Stimulated activated naive CD8-positive, alpha-beta T cell treated with anti-CD3 and anti-CD28 coated beads, Interleukin-15, Interleukin-2, amounts not matched to agents 100 ng/mL and 50 ng/mL, for 24 hours (primary cell): Measurements from ENCODE around the gene SUCLG2.

ENCODE experiments used
- H3K27ac Mint-ChIP-seq: one replicate; pipeline ENCODE4 v1.8.0; 2021; ENCODE audit warnings: mild to moderate bottlenecking, mixed read lengths
- H3K27me3 Mint-ChIP-seq: one replicate; pipeline ENCODE4 v1.8.0; 2021; ENCODE audit warnings: mixed read lengths
- H3K36me3 Mint-ChIP-seq: one replicate; pipeline ENCODE4 v1.8.0; 2021; ENCODE audit warnings: low read depth, mixed read lengths
- H3K4me1 Mint-ChIP-seq: one replicate; pipeline ENCODE4 v1.8.0; 2021; ENCODE audit warnings: low read depth, mixed read lengths
- H3K4me3 Mint-ChIP-seq: one replicate; pipeline ENCODE4 v1.8.0; 2021; ENCODE audit warnings: mild to moderate bottlenecking, mixed read lengths
- H3K9me3 Mint-ChIP-seq: one replicate; pipeline ENCODE4 v1.8.0; 2021; ENCODE audit warnings: mixed read lengths

Gene SUCLG2

GRCh38 chr3:67384760-67385397 lies 269.5 kb downstream of the SUCLG2 start:
- H3K9me3 Mint-ChIP-seq: peaks cover 16% of the 10 kb centered on the region

GRCh38 chr3:67384016-67384415 lies 270.4 kb downstream of the SUCLG2 start:
- peaks cover 48% of the 10 kb centered on the region for H3K36me3 Mint-ChIP-seq
- no peak overlapping the region for H3K27ac Mint-ChIP-seq
- no peak overlapping the region for H3K4me3 Mint-ChIP-seq
- H3K9me3 Mint-ChIP-seq: peaks cover 14% of the 10 kb centered on the region
- no peaks in the 10 kb centered on the region for H3K27me3 Mint-ChIP-seq
- peaks cover 29% of the 10 kb centered on the region for H3K4me1 Mint-ChIP-seq

More at GRCh38 chr3:67384760-67385397, 269.5 kb downstream of the SUCLG2 start:
- Mint-ChIP-seq H3K4me3 (no peak overlapping the region), H3K27ac (peak overlapping the region; percentile 36), H3K27me3 (no peaks in the 10 kb centered on the region), H3K36me3 (peaks cover 49% of the 10 kb centered on the region), H3K4me1 (peaks cover 37% of the 10 kb centered on the region)

GRCh38 chr3:67383379-67383778 lies 271.0 kb downstream of the SUCLG2 start:
- Mint-ChIP-seq H3K9me3 (peaks cover 9% of the 10 kb centered on the region), H3K36me3 (peaks cover 46% of the 10 kb centered on the region), H3K4me3 (no peak overlapping the region), H3K27me3 (no peaks in the 10 kb centered on the region), H3K27ac (no peak overlapping the region), H3K4me1 (peaks cover 22% of the 10 kb centered on the region)

DNA sequence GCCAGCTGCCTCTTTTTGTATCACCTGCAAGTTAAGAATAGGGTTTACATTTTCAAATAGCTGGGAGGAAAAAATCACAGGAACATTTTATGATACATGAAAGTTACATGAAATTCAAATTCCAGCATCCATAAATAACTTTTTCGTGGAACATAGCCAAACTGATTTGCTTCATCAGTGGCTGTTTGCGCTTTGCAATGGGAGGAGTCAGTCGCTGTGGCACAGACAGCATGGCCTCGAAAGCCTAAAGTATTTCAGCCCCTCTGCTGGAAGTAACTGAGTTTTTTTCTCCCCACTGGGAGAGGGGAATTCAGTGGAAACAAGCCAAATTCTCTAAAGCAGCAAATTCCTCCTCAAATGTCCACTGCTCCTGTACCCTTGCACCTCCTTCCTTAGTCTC lies 271.9 kb downstream of the SUCLG2 start:
- no peaks in the 10 kb centered on the region for H3K27me3 Mint-ChIP-seq
- no peak overlapping the region for H3K27ac Mint-ChIP-seq
- peaks cover 46% of the 10 kb centered on the region for H3K36me3 Mint-ChIP-seq
- peaks cover 9% of the 10 kb centered on the region for H3K9me3 Mint-ChIP-seq
- H3K4me3 Mint-ChIP-seq: no peak overlapping the region
- H3K4me1 Mint-ChIP-seq: peaks cover 20% of the 10 kb centered on the region

DNA sequence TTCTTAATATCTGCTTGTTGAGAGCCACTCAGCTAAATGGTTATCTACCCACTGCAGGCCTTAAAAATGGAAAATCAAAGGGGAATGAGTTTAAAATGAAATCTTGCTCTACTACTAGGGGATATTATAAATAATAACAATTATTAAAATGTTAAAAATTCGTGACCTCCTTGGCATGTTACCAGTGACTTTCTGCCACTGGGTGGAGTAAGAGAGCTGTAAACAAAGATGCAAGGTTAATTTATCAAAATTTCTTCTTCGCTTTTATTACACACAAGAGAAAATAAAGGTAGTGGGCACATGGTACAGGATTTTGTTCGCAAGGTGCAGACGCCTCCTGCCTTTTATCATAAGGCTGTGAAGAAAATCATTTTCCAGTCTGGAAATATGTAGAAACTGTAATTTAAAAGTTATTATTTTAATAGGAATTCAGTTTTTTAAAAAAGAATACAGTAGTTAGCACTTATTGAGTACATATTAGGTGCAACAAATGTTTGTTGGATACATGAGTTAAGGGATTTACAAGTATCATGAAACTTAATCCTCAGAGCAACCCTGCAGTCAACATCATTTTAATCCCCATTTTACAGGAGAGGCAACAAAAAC lies 272.6 kb downstream of the SUCLG2 start:
- Mint-ChIP-seq H3K9me3 (peaks cover 5% of the 10 kb centered on the region), H3K36me3 (peaks cover 44% of the 10 kb centered on the region), H3K27ac (no peak overlapping the region)

DNA sequence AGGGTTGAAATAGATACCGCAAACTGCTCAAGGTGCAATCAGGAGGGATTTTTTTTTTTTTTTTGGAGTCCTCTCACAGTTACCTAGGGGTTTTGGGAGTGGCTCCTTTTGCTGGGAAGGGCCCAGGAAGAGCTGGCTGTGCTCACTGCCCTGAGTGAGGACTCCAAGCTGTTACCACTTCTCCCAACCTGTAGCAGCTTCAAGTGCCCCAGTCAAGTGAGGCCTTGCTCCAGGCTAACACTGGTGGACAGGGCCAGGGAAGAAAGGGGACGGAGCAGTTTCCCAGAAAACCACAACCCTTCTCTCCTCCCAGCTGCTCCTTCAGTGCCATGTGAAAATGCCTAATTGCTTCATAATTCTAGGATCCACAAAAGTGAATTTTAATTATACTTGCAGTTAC lies 274.3 kb downstream of the SUCLG2 start:
- no peak overlapping the region for H3K4me3 Mint-ChIP-seq
- H3K4me1 Mint-ChIP-seq: peaks cover 12% of the 10 kb centered on the region
- no peaks in the 10 kb centered on the region for H3K9me3 Mint-ChIP-seq
- no peak overlapping the region for H3K27ac Mint-ChIP-seq
- no peaks in the 10 kb centered on the region for H3K27me3 Mint-ChIP-seq
- H3K36me3 Mint-ChIP-seq: peaks cover 44% of the 10 kb centered on the region

More for the DNA sequence above, 272.6 kb downstream of the SUCLG2 start:
- Mint-ChIP-seq H3K4me1 (peaks cover 21% of the 10 kb centered on the region), H3K27me3 (no peaks in the 10 kb centered on the region), H3K4me3 (no peak overlapping the region)

- Mint-ChIP-seq H3K27ac (no peak overlapping the region), H3K27me3 (no peaks in the 10 kb centered on the region), H3K4me3 (no peak overlapping the region), H3K4me1 (peaks cover 5% of the 10 kb centered on the region), H3K36me3 (peaks cover 62% of the 10 kb centered on the region), H3K9me3 (no peaks in the 10 kb centered on the region)
Observed at GRCh38 chr3:67377299-67377698, 277.1 kb downstream of the SUCLG2 start.

GRCh38 chr3:67376416-67376815 lies 278.0 kb downstream of the SUCLG2 start:
- Mint-ChIP-seq H3K36me3 (peaks cover 66% of the 10 kb centered on the region), H3K27ac (no peak overlapping the region), H3K4me1 (peaks cover 5% of the 10 kb centered on the region), H3K9me3 (peaks cover 4% of the 10 kb centered on the region), H3K27me3 (no peaks in the 10 kb centered on the region), H3K4me3 (no peak overlapping the region)

DNA sequence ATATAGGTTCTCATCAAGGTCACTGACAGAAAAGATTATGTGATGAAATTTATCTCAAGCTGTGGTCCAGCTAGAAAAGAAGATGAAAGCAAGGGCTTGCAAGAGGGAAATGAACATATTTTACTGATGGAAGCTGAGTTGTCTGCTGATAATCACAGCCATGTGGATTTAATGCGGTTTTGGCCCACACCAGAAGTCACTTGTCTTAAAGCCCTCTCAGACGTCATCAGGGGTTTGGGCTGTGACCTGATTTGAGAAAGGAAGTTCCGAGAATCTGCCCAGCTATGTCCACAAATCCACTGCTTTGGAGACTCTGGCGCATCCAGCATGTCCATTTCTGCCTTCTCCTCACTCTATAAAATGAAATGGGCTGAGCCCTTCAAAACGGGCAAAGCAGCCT lies 278.4 kb downstream of the SUCLG2 start:
- peaks cover 5% of the 10 kb centered on the region for H3K4me1 Mint-ChIP-seq
- no peak overlapping the region for H3K4me3 Mint-ChIP-seq
- peaks cover 4% of the 10 kb centered on the region for H3K9me3 Mint-ChIP-seq
- no peaks in the 10 kb centered on the region for H3K27me3 Mint-ChIP-seq
- no peak overlapping the region for H3K27ac Mint-ChIP-seq
- H3K36me3 Mint-ChIP-seq: peaks cover 66% of the 10 kb centered on the region

- H3K27ac Mint-ChIP-seq: peak overlapping the region; percentile 48
- H3K9me3 Mint-ChIP-seq: peaks cover 5% of the 10 kb centered on the region
- H3K4me3 Mint-ChIP-seq: no peak overlapping the region
- H3K27me3 Mint-ChIP-seq: no peaks in the 10 kb centered on the region
- H3K36me3 Mint-ChIP-seq: no peaks in the 10 kb centered on the region
- H3K4me1 Mint-ChIP-seq: peaks cover 29% of the 10 kb centered on the region
Observed at GRCh38 chr3:67362686-67363085, 291.7 kb downstream of the SUCLG2 start.

- Mint-ChIP-seq H3K4me1 (peaks cover 29% of the 10 kb centered on the region), H3K27ac (no peak overlapping the region), H3K36me3 (no peaks in the 10 kb centered on the region), H3K27me3 (no peaks in the 10 kb centered on the region), H3K4me3 (no peak overlapping the region), H3K9me3 (peaks cover 5% of the 10 kb centered on the region)
Observed at GRCh38 chr3:67361770-67362169, 292.6 kb downstream of the SUCLG2 start.

DNA sequence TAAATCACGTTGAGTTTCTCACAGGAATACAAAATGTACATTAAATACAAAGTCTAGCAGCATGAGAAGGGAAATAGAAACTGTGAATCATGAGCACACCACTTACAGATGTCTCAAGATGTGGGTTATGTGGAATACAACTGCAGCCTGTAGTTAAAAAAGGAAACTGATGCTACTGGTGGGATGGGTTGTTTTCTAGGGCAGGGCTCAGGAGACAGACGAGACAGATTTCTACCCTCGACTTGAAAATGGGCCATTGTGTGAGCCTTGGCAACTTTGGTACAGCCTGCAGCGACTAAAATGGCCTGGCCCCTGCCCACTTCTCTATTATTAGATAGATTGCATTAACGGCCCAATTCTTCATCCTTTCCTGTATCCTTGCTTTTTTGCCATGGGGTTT lies 293.1 kb downstream of the SUCLG2 start:
- H3K36me3 Mint-ChIP-seq: no peaks in the 10 kb centered on the region
- no peak overlapping the region for H3K27ac Mint-ChIP-seq

GRCh38 chr3:67357610-67358458 lies 296.6 kb downstream of the SUCLG2 start:
- Mint-ChIP-seq H3K9me3 (no peaks in the 10 kb centered on the region), H3K27ac (no peak overlapping the region), H3K36me3 (no peaks in the 10 kb centered on the region), H3K27me3 (no peaks in the 10 kb centered on the region), H3K4me3 (no peak overlapping the region), H3K4me1 (peaks cover 19% of the 10 kb centered on the region)

More for the DNA sequence above, 293.1 kb downstream of the SUCLG2 start:
- no peak overlapping the region for H3K4me3 Mint-ChIP-seq
- H3K9me3 Mint-ChIP-seq: peaks cover 5% of the 10 kb centered on the region
- H3K27me3 Mint-ChIP-seq: no peaks in the 10 kb centered on the region
- peaks cover 29% of the 10 kb centered on the region for H3K4me1 Mint-ChIP-seq

DNA sequence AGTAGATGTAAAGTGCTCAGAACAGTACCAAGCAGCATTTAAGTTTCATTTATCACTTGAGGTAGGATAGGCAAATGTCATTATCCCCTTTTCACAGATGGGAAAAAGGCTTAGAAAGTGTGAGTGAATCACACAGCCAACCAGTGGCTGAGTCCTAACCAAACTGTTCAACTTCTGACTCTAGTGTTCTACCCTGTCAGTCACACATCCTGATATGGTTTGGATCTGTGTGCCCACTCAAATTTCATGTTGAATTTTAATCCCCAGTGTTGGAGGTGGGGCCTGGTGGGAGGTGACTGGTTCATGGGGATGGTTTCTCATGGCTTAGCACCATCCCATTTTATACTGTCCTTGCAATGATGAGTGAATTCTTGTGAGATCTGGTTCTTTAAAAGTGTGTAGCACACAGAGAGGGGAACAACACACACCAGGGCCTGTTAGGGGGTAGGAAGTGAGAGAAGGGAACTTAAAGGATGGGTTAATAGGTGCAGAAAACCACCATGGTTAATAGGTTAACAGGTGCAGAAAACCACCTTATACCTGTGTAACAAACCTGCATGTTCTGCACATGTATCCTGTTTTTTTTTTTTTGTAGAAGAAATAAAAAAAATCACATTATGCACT lies 304.7 kb downstream of the SUCLG2 start:
- peaks cover 7% of the 10 kb centered on the region for H3K9me3 Mint-ChIP-seq
- H3K4me3 Mint-ChIP-seq: peak overlapping the region; percentile 12
- peak overlapping the region; percentile 87 for H3K27ac Mint-ChIP-seq

GRCh38 chr3:67346081-67346480 lies 308.3 kb downstream of the SUCLG2 start:
- Mint-ChIP-seq H3K9me3 (peaks cover 22% of the 10 kb centered on the region), H3K27ac (no peak overlapping the region)

More for the DNA sequence above, 304.7 kb downstream of the SUCLG2 start:
- peaks cover 8% of the 10 kb centered on the region for H3K27me3 Mint-ChIP-seq
- peaks cover 23% of the 10 kb centered on the region for H3K4me1 Mint-ChIP-seq
- peaks cover 8% of the 10 kb centered on the region for H3K36me3 Mint-ChIP-seq

More at GRCh38 chr3:67346081-67346480, 308.3 kb downstream of the SUCLG2 start:
- Mint-ChIP-seq H3K4me3 (no peak overlapping the region), H3K27me3 (peaks cover 4% of the 10 kb centered on the region), H3K4me1 (peaks cover 23% of the 10 kb centered on the region), H3K36me3 (peaks cover 14% of the 10 kb centered on the region)
